Measurements from ENCODE around the gene IPO4. TPM values are rescaled to one million over a fixed set of nuclear protein-coding genes. Genes with fewer than 3 reads are reported as not detected.

IPO4 gene
- total and polyA plus RNA-seq, 2 of the 13 experiments (the other 11 are each of a cell fraction or from before 2014, with no cell fraction given), result 39.0 to 179 TPM

GRCh38 chr14:24147761-24148428 lies 40.7 kb downstream of the IPO4 start (continued):
- TF ChIP-seq MATR3 (CRISPR knock-in tag; IDR thresholded peaks at IDR 0.05) (0 out of 2 replicates have a peak, but pooled peaks have one; percentile 37), ZNF362 (CRISPR knock-in tag; IDR thresholded peaks at IDR 0.05; ENCODE audit: borderline replicate concordance) (peak; percentile 49; the same call in 1 of the 2 replicates), RXRA (CRISPR knock-in tag; IDR thresholded peaks at IDR 0.05) (no peak; the same call in none of the 2 replicates), ZNF343 (CRISPR knock-in tag; IDR thresholded peaks at IDR 0.05) (0 out of 2 replicates have a peak, but pooled peaks have one; percentile 60), ZNF354B (CRISPR knock-in tag; IDR thresholded peaks at IDR 0.05) (peak; percentile 84; the same call in 1 of the 2 replicates), ZNF407 (CRISPR knock-in tag; IDR thresholded peaks at IDR 0.05; ENCODE audit: not compliant biosample characterization) (peak; percentile 93), ZBTB38 (CRISPR knock-in tag; IDR thresholded peaks at IDR 0.05) (peak; percentile 19; the same call in 1 of the 2 replicates), NFKB2 (CRISPR knock-in tag; IDR thresholded peaks at IDR 0.05; ENCODE audit: borderline replicate concordance) (peak; percentile 62; the same call in 1 of the 2 replicates), MAFF (IDR thresholded peaks at IDR 0.05; ENCODE audit: low read depth, low read length) (no peak), ZNF784 (CRISPR knock-in tag; IDR thresholded peaks at IDR 0.05; ENCODE audit: borderline replicate concordance) (no peak; the same call in 1 of the 2 replicates), ZNF12 (CRISPR knock-in tag; IDR thresholded peaks at IDR 0.05) (peak; percentile 49; the same call in 1 of the 2 replicates), ZNF230 (CRISPR knock-in tag; IDR thresholded peaks at IDR 0.05) (peak; percentile 89), EED (CRISPR knock-in tag; IDR thresholded peaks at IDR 0.05) (peak; percentile 92), HNRNPK (IDR thresholded peaks at IDR 0.05; ENCODE audit: low read depth, low read length, poor library complexity, severe bottlenecking) (peak; percentile 12), HMGXB4 (CRISPR knock-in tag; IDR thresholded peaks at IDR 0.05; ENCODE audit: borderline replicate concordance in 1 of 2, low read depth in 1 of 2) (peak in 1 of 2 experiments; percentile 20; a peak in 1 of 4 replicates), TBP (CRISPR knock-in tag; IDR thresholded peaks at IDR 0.05) (0 out of 2 replicates have a peak, but pooled peaks have one; percentile 86)

All from HepG2 (cell line).